H1 (cell line): Measurements from ENCODE around the gene GP5. TPM values are rescaled to one million over a fixed set of nuclear protein-coding genes. Genes with fewer than 3 reads are reported as not detected.

Experiments
- KDM5A ChIP-seq: fragments of 200-600 bp; IDR thresholded peaks from 2 replicates; pipeline ENCODE4 v1.7.1; 2012; ENCODE audit warnings: mild to moderate bottlenecking, low read length, inconsistent platforms, mixed read lengths
- SIRT6 ChIP-seq: IDR thresholded peaks from one replicate; pipeline ENCODE4 v1.7.1; 2012; ENCODE audit warnings: low read length, inconsistent platforms
- TAF1 ChIP-seq: IDR thresholded peaks from 2 replicates; pipeline ENCODE4 v1.6.1; 2011; ENCODE audit warnings: mild to moderate bottlenecking, low read depth, low read length
- polyA plus RNA-seq, 7 experiments: library from polyadenylated mRNA; depleted of rRNA in 3 of 7; stranded (reverse) in 5 of 7; unstranded in 2 of 7; fragments of >200 nt in 5 of 7; fragments of 200-250 nt in 2 of 7; gene quantifications; 1 replicate in 5 of 7; 2 replicates in 1 of 7; 4 replicates in 1 of 7; pipeline versions ENCODE4 v1.2.1 to v1.2.3, GENCODE V29; 2011 to 2013; ENCODE audit warnings: missing spikeins in 2 of 7, mixed read lengths in 2 of 7
- total RNA-seq: library from RNA; stranded (reverse); fragmentation: NEBNext Ultra II Directional; extraction: Animal tissue kit (Norgen Biotek cat#: 25700); gene quantifications from 2 replicates; pipeline ENCODE4 v1.2.1, GENCODE V29; 2021
- TF ChIP-seq, protein P1 (sequence below), 3 experiments: IDR thresholded peaks; 1 replicate in 2 of 3; 2 replicates in 1 of 3; pipeline versions ENCODE4 v1.5.1 to v1.6.1; 2011; ENCODE audit warnings: low read length in 3 of 3, mild to moderate bottlenecking in 3 of 3, inconsistent platforms in 2 of 3, low read depth in 1 of 3, moderate library complexity in 1 of 3; ENCODE audit not compliant: insufficient read depth in 1 of 3; ENCODE audit errors: control extremely low read depth in 1 of 3

GP5 gene
- total and polyA plus RNA-seq, 2 of the 8 experiments (the other 6 are each of a cell fraction or from before 2014, with no cell fraction given) = 0.13 to 0.14 TPM

DNA sequence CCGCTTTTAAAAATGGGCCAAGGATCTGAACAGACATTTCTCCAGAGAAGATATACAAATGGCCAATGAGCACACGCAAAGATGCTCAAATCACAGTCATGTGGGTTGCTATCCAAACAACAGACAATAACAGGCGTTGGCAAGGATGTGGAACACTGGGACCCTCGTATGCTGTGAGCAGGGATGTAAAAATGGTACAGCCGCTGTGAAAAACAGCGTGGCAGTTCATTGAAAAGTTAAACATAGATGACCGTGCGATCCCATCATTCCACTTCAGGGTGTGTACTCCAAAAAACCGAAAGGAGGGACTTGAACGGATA, 22.9 kb downstream of the GP5 start (continued):
- TF ChIP-seq, protein P1, sequence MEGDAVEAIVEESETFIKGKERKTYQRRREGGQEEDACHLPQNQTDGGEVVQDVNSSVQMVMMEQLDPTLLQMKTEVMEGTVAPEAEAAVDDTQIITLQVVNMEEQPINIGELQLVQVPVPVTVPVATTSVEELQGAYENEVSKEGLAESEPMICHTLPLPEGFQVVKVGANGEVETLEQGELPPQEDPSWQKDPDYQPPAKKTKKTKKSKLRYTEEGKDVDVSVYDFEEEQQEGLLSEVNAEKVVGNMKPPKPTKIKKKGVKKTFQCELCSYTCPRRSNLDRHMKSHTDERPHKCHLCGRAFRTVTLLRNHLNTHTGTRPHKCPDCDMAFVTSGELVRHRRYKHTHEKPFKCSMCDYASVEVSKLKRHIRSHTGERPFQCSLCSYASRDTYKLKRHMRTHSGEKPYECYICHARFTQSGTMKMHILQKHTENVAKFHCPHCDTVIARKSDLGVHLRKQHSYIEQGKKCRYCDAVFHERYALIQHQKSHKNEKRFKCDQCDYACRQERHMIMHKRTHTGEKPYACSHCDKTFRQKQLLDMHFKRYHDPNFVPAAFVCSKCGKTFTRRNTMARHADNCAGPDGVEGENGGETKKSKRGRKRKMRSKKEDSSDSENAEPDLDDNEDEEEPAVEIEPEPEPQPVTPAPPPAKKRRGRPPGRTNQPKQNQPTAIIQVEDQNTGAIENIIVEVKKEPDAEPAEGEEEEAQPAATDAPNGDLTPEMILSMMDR (IDR thresholded peaks at IDR 0.05; ENCODE audit: control extremely low read depth in 1 of 3, insufficient read depth in 1 of 3, low read depth in 1 of 3, low read length in 3 of 3) = no peak
- no peak for TF ChIP-seq SIRT6
- no peak for TF ChIP-seq TAF1
- TF ChIP-seq KDM5A = no peak
